ENCODE data around the gene OAS2. TPM values are rescaled to one million over a fixed set of nuclear protein-coding genes. Genes with fewer than 3 reads are reported as not detected.

The OAS2 gene
- total RNA-seq, 1 donor from 2014 or later: 8.0 TPM

GRCh38 chr12:113007166-113007565 is 28.8 kb downstream of the OAS2 start:
- no peaks in the 10 kb centered on the region for H3K9me3 ChIP-seq
- no peaks in the 10 kb centered on the region for H3K27me3 ChIP-seq
- no peak for TF ChIP-seq CTCF (IDR thresholded peaks at IDR 0.05)
- peak in 1 of 2 donors; percentile 11 for DNase-seq (ENCODE audit: low spot score in 2 of 2)
- H3K4me3 ChIP-seq: no peak overlapping the region
- H3K27ac ChIP-seq: no peak overlapping the region
- peaks cover 12 to 15% of the 10 kb centered on the region in 2 donors for H3K36me3 ChIP-seq
- H3K4me1 ChIP-seq: no peaks in the 10 kb centered on the region
- intact Hi-C loops (cut with DNase I): no loop called here

- H3K27ac ChIP-seq: no peak overlapping the region
- H3K4me1 ChIP-seq: no peaks in the 10 kb centered on the region
- H3K36me3 ChIP-seq: peaks cover 10 to 12% of the 10 kb centered on the region in 2 donors
- H3K27me3 ChIP-seq: no peaks in the 10 kb centered on the region
- no peaks in the 10 kb centered on the region for H3K9me3 ChIP-seq
- no peak for TF ChIP-seq CTCF (IDR thresholded peaks at IDR 0.05)
- intact Hi-C loops (cut with DNase I): no loop called here
- no peak overlapping the region for H3K4me3 ChIP-seq
- no peak for DNase-seq (ENCODE audit: low spot score in 2 of 2)
Observed at GRCh38 chr12:113010701-113011100, 32.4 kb downstream of the OAS2 start.

- Histone ChIP-seq H3K36me3 (no peaks in the 10 kb centered on the region), H3K4me1 (no peaks in the 10 kb centered on the region), H3K4me3 (no peak overlapping the region), H3K27ac (no peak overlapping the region), H3K9me3 (no peaks in the 10 kb centered on the region), H3K27me3 (no peaks in the 10 kb centered on the region)
- intact Hi-C loops (cut with DNase I): no loop called here
- DNase-seq (ENCODE audit: low spot score in 2 of 2): no peak
- TF ChIP-seq CTCF (IDR thresholded peaks at IDR 0.05): no peak
Observed at GRCh38 chr12:113014565-113014964, 36.2 kb downstream of the OAS2 start.

- intact Hi-C loops (cut with DNase I): no loop called here
- H3K4me1 ChIP-seq: no peaks in the 10 kb centered on the region
- H3K9me3 ChIP-seq: no peaks in the 10 kb centered on the region
- no peaks in the 10 kb centered on the region for H3K36me3 ChIP-seq
- DNase-seq (ENCODE audit: low spot score in 2 of 2): no peak
- TF ChIP-seq CTCF (IDR thresholded peaks at IDR 0.05): no peak
- no peaks in the 10 kb centered on the region for H3K27me3 ChIP-seq
- H3K27ac ChIP-seq: no peak overlapping the region
- H3K4me3 ChIP-seq: no peak overlapping the region
Observed at GRCh38 chr12:113016796-113017195, 38.5 kb downstream of the OAS2 start.

GRCh38 chr12:113019025-113019424 is 40.7 kb downstream of the OAS2 start:
- Histone ChIP-seq H3K27ac (no peak overlapping the region), H3K4me1 (no peaks in the 10 kb centered on the region), H3K4me3 (no peak overlapping the region), H3K36me3 (no peaks in the 10 kb centered on the region), H3K27me3 (no peaks in the 10 kb centered on the region), H3K9me3 (no peaks in the 10 kb centered on the region)
- DNase-seq (ENCODE audit: low spot score in 2 of 2): no peak
- intact Hi-C loops (cut with DNase I): no loop called here
- no peak for TF ChIP-seq CTCF (IDR thresholded peaks at IDR 0.05)

GRCh38 chr12:113021500-113021899 is 43.2 kb downstream of the OAS2 start:
- intact Hi-C loops (cut with DNase I): no loop called here
- no peak overlapping the region for H3K27ac ChIP-seq
- no peaks in the 10 kb centered on the region for H3K4me1 ChIP-seq
- no peak overlapping the region for H3K4me3 ChIP-seq
- H3K36me3 ChIP-seq: no peaks in the 10 kb centered on the region
- no peaks in the 10 kb centered on the region for H3K9me3 ChIP-seq
- DNase-seq (ENCODE audit: low spot score in 2 of 2): no peak
- no peak for TF ChIP-seq CTCF (IDR thresholded peaks at IDR 0.05)
- H3K27me3 ChIP-seq: no peaks in the 10 kb centered on the region
